Neural crest cell (in vitro differentiated cells): Measurements from ENCODE around the gene CREG1. TPM values are rescaled to one million over a fixed set of nuclear protein-coding genes. Genes with fewer than 3 reads are reported as not detected.

Experiments used
- DNase-seq: peaks from one replicate; pipeline ENCODE4 v3.0.0; 2021; ENCODE audit warnings: low read depth, mixed read lengths, low spot score
- H3K27ac Mint-ChIP-seq: one replicate; pipeline ENCODE4 v1.8.0; 2021; ENCODE audit warnings: mild to moderate bottlenecking, mixed read lengths; ENCODE audit not compliant: unreplicated experiment
- H3K27me3 Mint-ChIP-seq: 2 replicates; pipeline ENCODE4 v1.8.0; 2021; ENCODE audit warnings: low read depth, mild to moderate bottlenecking, mixed read lengths
- H3K36me3 Mint-ChIP-seq: 2 replicates; pipeline ENCODE4 v1.8.0; 2021; ENCODE audit warnings: low read depth, mild to moderate bottlenecking, mixed read lengths
- H3K4me1 Mint-ChIP-seq: 2 replicates; pipeline ENCODE4 v1.8.0; 2021; ENCODE audit warnings: mixed read lengths
- H3K4me3 Mint-ChIP-seq: one replicate; pipeline ENCODE4 v1.8.0; 2021; ENCODE audit warnings: mild to moderate bottlenecking, mixed read lengths
- H3K9me3 Mint-ChIP-seq: 2 replicates; pipeline ENCODE4 v1.8.0; 2021; ENCODE audit warnings: mixed read lengths
- total RNA-seq: library from RNA; stranded (reverse); gene quantifications from 2 replicates; pipeline ENCODE4 v1.2.1, GENCODE V29; 2021
- TF ChIP-seq, protein P1 (sequence below): fragments of 200-600 bp; sonication (generic); conservative IDR thresholded peaks from 2 replicates; pipeline ENCODE4 v1.5.0; 2021; ENCODE audit warnings: antibody characterized with exemption, mild to moderate bottlenecking

CREG1 gene
- total RNA-seq, 1 donor from 2014 or later: 24.1 TPM

DNA sequence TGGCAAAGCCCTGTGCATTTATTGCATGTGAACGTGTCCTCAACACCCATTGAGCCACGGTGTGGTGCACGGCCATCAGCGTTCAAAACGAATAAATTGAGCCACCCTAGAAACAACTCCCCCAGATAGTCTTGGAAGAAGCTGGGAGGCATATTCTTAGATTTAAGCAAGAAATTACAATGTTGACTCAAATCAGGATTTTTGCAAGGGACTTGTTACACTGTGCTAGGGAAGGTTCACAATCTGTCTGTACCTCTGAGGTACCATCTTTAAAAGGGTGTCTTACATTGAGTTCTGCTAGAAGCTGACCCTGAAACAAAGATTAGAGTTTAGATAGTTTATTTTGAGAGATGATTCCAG is 51.4 kb downstream of the CREG1 start:
- TF ChIP-seq, protein P1, sequence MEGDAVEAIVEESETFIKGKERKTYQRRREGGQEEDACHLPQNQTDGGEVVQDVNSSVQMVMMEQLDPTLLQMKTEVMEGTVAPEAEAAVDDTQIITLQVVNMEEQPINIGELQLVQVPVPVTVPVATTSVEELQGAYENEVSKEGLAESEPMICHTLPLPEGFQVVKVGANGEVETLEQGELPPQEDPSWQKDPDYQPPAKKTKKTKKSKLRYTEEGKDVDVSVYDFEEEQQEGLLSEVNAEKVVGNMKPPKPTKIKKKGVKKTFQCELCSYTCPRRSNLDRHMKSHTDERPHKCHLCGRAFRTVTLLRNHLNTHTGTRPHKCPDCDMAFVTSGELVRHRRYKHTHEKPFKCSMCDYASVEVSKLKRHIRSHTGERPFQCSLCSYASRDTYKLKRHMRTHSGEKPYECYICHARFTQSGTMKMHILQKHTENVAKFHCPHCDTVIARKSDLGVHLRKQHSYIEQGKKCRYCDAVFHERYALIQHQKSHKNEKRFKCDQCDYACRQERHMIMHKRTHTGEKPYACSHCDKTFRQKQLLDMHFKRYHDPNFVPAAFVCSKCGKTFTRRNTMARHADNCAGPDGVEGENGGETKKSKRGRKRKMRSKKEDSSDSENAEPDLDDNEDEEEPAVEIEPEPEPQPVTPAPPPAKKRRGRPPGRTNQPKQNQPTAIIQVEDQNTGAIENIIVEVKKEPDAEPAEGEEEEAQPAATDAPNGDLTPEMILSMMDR: no peak
- peaks cover 39% of the 10 kb centered on the region for H3K4me1 Mint-ChIP-seq
- no peak for DNase-seq
- no peaks in the 10 kb centered on the region for H3K36me3 Mint-ChIP-seq
- no peaks in the 10 kb centered on the region for H3K27me3 Mint-ChIP-seq
- H3K4me3 Mint-ChIP-seq: no peak overlapping the region
- no peaks in the 10 kb centered on the region for H3K9me3 Mint-ChIP-seq
- H3K27ac Mint-ChIP-seq: no peak overlapping the region

DNA sequence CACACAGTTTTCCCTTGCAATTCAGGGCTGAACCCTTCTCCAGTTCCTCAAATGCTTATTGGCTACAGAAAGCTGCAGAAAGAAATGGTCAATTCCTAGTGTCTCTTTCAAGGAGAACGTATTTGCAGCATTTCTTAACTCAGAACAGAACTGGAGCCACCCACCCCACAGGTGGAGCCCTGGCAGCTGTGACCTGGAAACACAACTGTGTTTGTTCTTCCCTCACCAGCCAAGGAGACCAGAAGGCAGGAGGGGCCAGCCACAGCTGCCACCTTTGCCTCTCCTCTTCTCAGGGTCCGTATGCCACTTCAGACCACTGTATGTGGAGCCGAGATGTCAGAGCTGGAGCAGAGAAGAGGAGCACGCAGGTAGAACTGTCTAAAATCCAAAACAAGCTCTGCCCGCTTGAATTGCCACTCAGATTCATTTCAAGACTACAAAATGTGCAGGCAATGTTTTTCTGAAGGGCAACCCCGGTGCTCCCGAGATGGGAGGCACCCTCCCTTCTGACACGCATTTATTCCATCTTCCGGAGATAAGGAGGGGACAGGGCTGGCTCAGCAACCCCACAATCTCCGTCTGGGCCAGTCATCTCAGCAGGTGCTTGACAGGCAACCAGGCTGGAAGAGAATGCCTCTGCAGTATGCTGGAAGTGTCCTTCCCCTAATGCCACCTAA is 51.9 kb downstream of the CREG1 start:
- TF ChIP-seq, protein P1: no peak
- H3K4me3 Mint-ChIP-seq: no peak overlapping the region
- peaks cover 42% of the 10 kb centered on the region for H3K4me1 Mint-ChIP-seq
- H3K9me3 Mint-ChIP-seq: no peaks in the 10 kb centered on the region
- H3K27ac Mint-ChIP-seq: no peak overlapping the region
- no peaks in the 10 kb centered on the region for H3K36me3 Mint-ChIP-seq
- H3K27me3 Mint-ChIP-seq: no peaks in the 10 kb centered on the region
- DNase-seq: no peak

DNA sequence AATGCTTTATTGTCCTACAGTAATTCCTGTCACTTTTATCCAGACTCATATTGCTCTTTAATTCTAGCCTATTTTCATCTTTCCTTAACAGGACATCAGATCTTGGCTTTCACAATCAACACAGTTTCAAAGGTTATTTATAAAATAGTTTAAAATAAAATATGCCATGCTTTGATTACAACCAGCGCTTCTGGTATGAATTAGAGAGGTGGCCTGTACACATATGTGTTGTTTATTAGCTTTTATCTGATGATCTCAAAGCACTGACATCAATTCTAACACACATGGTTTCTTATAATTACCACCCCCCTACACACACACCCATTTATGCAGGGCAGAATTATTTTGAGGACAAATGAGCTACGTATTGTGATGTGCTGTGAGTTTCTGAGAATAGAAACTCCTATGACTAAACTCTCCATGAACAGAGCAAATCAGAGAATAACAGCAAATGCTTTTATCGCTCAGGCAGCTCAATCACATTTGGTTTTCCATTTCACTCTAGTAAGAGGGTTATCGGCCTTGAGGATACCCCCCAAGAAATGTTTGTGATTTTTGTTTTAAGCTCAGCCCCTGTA is 53.2 kb downstream of the CREG1 start:
- Mint-ChIP-seq H3K27me3 (no peaks in the 10 kb centered on the region), H3K9me3 (no peaks in the 10 kb centered on the region), H3K4me1 (peaks cover 45% of the 10 kb centered on the region), H3K36me3 (no peaks in the 10 kb centered on the region), H3K4me3 (no peak overlapping the region), H3K27ac (no peak overlapping the region)
- no peak for DNase-seq
- TF ChIP-seq, protein P1: no peak

DNA sequence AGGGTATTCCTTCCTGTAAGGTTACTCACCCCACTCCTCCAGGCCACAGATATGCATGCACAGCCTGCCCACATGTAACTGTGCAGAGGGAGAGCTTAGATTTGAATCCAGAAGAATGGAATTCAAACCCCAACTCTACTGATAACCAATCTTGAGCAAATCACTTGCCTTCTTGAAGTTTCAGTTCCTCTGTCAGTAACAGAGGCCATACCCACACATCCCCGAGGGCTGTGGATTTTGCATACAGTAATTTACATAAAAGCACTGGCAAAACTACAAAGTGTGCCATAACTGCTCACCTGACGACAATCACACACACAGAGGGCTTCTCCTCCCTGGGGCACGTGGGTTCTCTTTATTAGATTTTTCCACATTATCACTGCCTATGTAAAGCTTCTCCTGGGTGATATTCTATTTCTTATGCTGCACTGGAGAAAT is 53.9 kb downstream of the CREG1 start:
- no peaks in the 10 kb centered on the region for H3K9me3 Mint-ChIP-seq
- H3K4me3 Mint-ChIP-seq: no peak overlapping the region
- TF ChIP-seq, protein P1: no peak
- H3K4me1 Mint-ChIP-seq: peaks cover 38% of the 10 kb centered on the region
- DNase-seq: no peak
- no peak overlapping the region for H3K27ac Mint-ChIP-seq
- H3K27me3 Mint-ChIP-seq: no peaks in the 10 kb centered on the region
- no peaks in the 10 kb centered on the region for H3K36me3 Mint-ChIP-seq

DNA sequence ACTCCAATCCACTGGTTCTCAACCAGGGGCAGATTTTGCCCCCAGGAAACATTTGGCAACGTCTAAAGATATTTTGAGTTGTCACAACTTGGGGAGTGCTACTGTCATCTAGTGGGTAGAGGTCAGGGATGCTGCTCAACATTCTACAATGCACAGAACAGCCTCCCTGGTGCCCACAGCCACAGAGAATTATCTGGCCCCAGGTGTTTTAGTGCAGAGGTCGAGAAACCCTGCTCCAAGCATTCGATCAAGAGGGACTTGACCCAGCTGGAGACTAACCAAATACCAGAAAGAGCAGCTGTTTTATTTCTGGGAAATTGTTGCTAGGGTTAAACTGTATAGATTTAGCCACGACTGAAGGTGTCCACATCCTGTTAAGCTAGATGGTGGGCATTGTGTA is 54.5 kb downstream of the CREG1 start:
- Mint-ChIP-seq H3K36me3 (no peaks in the 10 kb centered on the region), H3K9me3 (no peaks in the 10 kb centered on the region), H3K4me3 (no peak overlapping the region), H3K4me1 (peaks cover 33% of the 10 kb centered on the region), H3K27ac (no peak overlapping the region), H3K27me3 (no peaks in the 10 kb centered on the region)
- TF ChIP-seq, protein P1: no peak
- DNase-seq: no peak
